GM12878 (cell line): ENCODE data around the gene ATF4. TPM values are rescaled to one million over a fixed set of nuclear protein-coding genes. Genes with fewer than 3 reads are reported as not detected.

Source experiments
- ATAC-seq: fragments of 200-7000 bp; cut with Tn5 transposase; 3 replicates; pipeline ENCODE4 v1.9.1; 2020; ENCODE audit warnings: mild to moderate bottlenecking, moderate library complexity
- BruUV-seq: library from RNA; stranded (reverse); fragments of 400-500 nt; replicated peaks from 2 replicates; lab custom pipeline; 2021; lab: Mats Ljungman, UMichigan
- CTCF ChIA-PET: fragments of 300-600 bp; sonication (Branson Sonifier 250); formaldehyde crosslinking; extraction: SDS; loops from one replicate; lab custom pipeline; 2021; ENCODE audit warnings: inconsistent platforms; lab: Yijun Ruan, JAX
- POLR2A ChIA-PET: fragments of 350-600 bp; formaldehyde crosslinking; extraction: SDS; loops from one replicate; lab custom pipeline; 2021; ENCODE audit warnings: inconsistent platforms; lab: Charles Lee
- RAD21 ChIA-PET: fragments of 300-600 bp; sonication (Branson Sonifier 250); formaldehyde crosslinking; loops from one replicate; lab custom pipeline; 2023; ENCODE audit warnings: antibody characterized with exemption; ENCODE audit not compliant: unreplicated experiment; lab: Charles Lee
- SMC1A ChIA-PET: fragments of 300-600 bp; sonication (Branson Sonifier 250); formaldehyde crosslinking; loops from one replicate; lab custom pipeline; 2023; ENCODE audit not compliant: unreplicated experiment, uncharacterized antibody; lab: Charles Lee
- DNase-seq: peaks from one replicate; pipeline ENCODE4 v3.0.0-alpha.2; 2011; ENCODE audit warnings: low read depth, low spot score
- FAIRE-seq: peaks from 3 replicates; lab custom pipeline; 2011; peaks lifted over from hg19 to GRCh38; lab: Jason Lieb, UNC
- H2AFZ ChIP-seq: 2 replicates; pipeline ENCODE4 v1.6.0; 2011; ENCODE audit warnings: low read depth, low read length, control low read depth; ENCODE audit not compliant: control insufficient read depth
- H3K27ac ChIP-seq: 2 replicates; pipeline ENCODE4 v1.5.1; 2011; ENCODE audit warnings: control low read depth; ENCODE audit not compliant: control insufficient read depth, insufficient read depth
- H3K27me3 ChIP-seq, 2 experiments: replicated peaks in 1 of 2; 2 replicates each; pipeline versions ENCODE4 v1.6.0 to v1.6.1; 2011; ENCODE audit warnings: low read length in 1 of 2; ENCODE audit not compliant: control insufficient read depth in 2 of 2, insufficient read depth in 2 of 2
- H3K36me3 ChIP-seq, 2 experiments: 2 replicates each; pipeline ENCODE4 v1.5.1; 2011; ENCODE audit warnings: low read length in 1 of 2; ENCODE audit not compliant: control insufficient read depth in 2 of 2, insufficient read depth in 2 of 2
- H3K4me1 ChIP-seq: 2 replicates; pipeline ENCODE4 v1.6.1; 2011; ENCODE audit warnings: mild to moderate bottlenecking, low read length, moderate library complexity, mixed read lengths; ENCODE audit not compliant: control insufficient read depth, insufficient read depth
- H3K4me2 ChIP-seq: 2 replicates; pipeline ENCODE4 v1.6.0; 2011; ENCODE audit warnings: control low read depth; ENCODE audit not compliant: control insufficient read depth, insufficient read depth
- H3K4me3 ChIP-seq: fragments of 200-600 bp; sonication (generic); 2 replicates; pipeline ENCODE4 v1.5.1; 2016
- H3K79me2 ChIP-seq: 2 replicates; pipeline ENCODE4 v1.6.0; 2011; ENCODE audit warnings: low read length; ENCODE audit not compliant: control insufficient read depth, insufficient read depth
- H3K9ac ChIP-seq: 2 replicates; pipeline ENCODE4 v1.8.0; 2011; ENCODE audit warnings: low read length, control low read depth, mixed read lengths; ENCODE audit not compliant: control insufficient read depth, insufficient read depth
- H3K9me3 ChIP-seq: replicated peaks from 3 replicates; pipeline ENCODE4 v1.5.1; 2011; ENCODE audit warnings: mild to moderate bottlenecking, low read length; ENCODE audit not compliant: control insufficient read depth, insufficient read depth
- H4K20me1 ChIP-seq: 2 replicates; pipeline ENCODE4 v1.6.0; 2011; ENCODE audit not compliant: control insufficient read depth, insufficient read depth
- CHD1 ChIP-seq: IDR thresholded peaks from 2 replicates; pipeline ENCODE4 v1.6.1; 2012; ENCODE audit warnings: low read depth, low read length, improper control_type of control experiment
- GABPA ChIP-seq: IDR thresholded peaks from 2 replicates; pipeline ENCODE4 v1.6.1; 2014; ENCODE audit warnings: antibody characterized with exemption, low read depth, mild to moderate bottlenecking, inconsistent platforms
- IRF3 ChIP-seq: fragments of 450-650 bp; IDR thresholded peaks from 2 replicates; pipeline ENCODE4 v1.6.1; 2014; ENCODE audit warnings: mild to moderate bottlenecking
- JUNB ChIP-seq: IDR thresholded peaks from 2 replicates; pipeline ENCODE4 v1.6.1; 2016; ENCODE audit warnings: antibody characterized with exemption, mild to moderate bottlenecking
- LARP7 ChIP-seq: fragments of 450-650 bp; IDR thresholded peaks from 2 replicates; pipeline ENCODE4 v1.6.1; 2017; ENCODE audit warnings: mild to moderate bottlenecking
- MXI1 ChIP-seq: fragments of 150-350 bp; IDR thresholded peaks from 2 replicates; pipeline ENCODE4 v1.6.1; 2011; ENCODE audit warnings: low read depth, mild to moderate bottlenecking, inconsistent platforms, low read length, improper control_type of control experiment
- MYB ChIP-seq: fragments of 150-350 bp; IDR thresholded peaks from 2 replicates; pipeline ENCODE4 v1.6.1; 2014; ENCODE audit warnings: mild to moderate bottlenecking, low read depth, low read length, borderline replicate concordance
- NBN ChIP-seq: fragments of 450-650 bp; IDR thresholded peaks from 2 replicates; pipeline ENCODE4 v1.6.1; 2016
- RELA ChIP-seq: fragments of 450-650 bp; IDR thresholded peaks from 2 replicates; pipeline ENCODE4 v1.8.0; 2014; ENCODE audit warnings: borderline replicate concordance; ENCODE audit not compliant: partially characterized antibody
- RFX5 ChIP-seq: IDR thresholded peaks from 2 replicates; pipeline ENCODE4 v1.6.1; 2011; ENCODE audit warnings: low read depth, low read length, improper control_type of control experiment
- RUNX3 ChIP-seq: IDR thresholded peaks from 2 replicates; pipeline ENCODE4 v1.6.1; 2012; ENCODE audit warnings: low read length, inconsistent platforms
- SIX5 ChIP-seq: IDR thresholded peaks from 2 replicates; pipeline ENCODE4 v1.6.1; 2011; ENCODE audit warnings: mild to moderate bottlenecking, low read depth, low read length, moderate library complexity; ENCODE audit not compliant: severe bottlenecking
- SREBF2 ChIP-seq: IDR thresholded peaks from 2 replicates; pipeline ENCODE4 v1.6.1; 2012; ENCODE audit warnings: mild to moderate bottlenecking, low read length
- SRF ChIP-seq, 2 experiments: IDR thresholded peaks; 2 replicates each; pipeline ENCODE4 v1.6.1; 2011; ENCODE audit warnings: low read depth in 2 of 2, low read length in 2 of 2, mild to moderate bottlenecking in 1 of 2, moderate library complexity in 1 of 2
- STAT1 ChIP-seq: fragments of 450-650 bp; conservative IDR thresholded peaks from 2 replicates; pipeline ENCODE4 v1.6.1; 2014; ENCODE audit warnings: antibody characterized with exemption, mild to moderate bottlenecking
- TAF1 ChIP-seq: IDR thresholded peaks from 2 replicates; pipeline ENCODE4 v1.6.1; 2011; ENCODE audit warnings: mild to moderate bottlenecking, low read depth, low read length, borderline replicate concordance
- WGBS: methylation state at CpG from one replicate; pipeline ENCODE4 v1.1.6; 2016; ENCODE audit warnings: low lambda C conversion rate; ENCODE audit not compliant: insufficient replicate concordance, insufficient coverage; ENCODE audit errors: missing lambda C conversion rate; 5-methylcytosine and 5-hydroxymethylcytosine counted together
- in situ Hi-C: fragments of 300-500 bp; cut with MboI; formaldehyde crosslinking; loops from 9 replicates; pipeline ENCODE4 v1.14.3; 2018; ENCODE audit warnings: mixed read lengths
- intact Hi-C: fragments of 100-400 bp; cut with micrococcal nuclease; formaldehyde crosslinking; loops from one replicate; pipeline ENCODE4 v1.14.2; 2022; ENCODE audit not compliant: unreplicated experiment
- polyA plus RNA-seq, 11 experiments: library from polyadenylated mRNA; depleted of rRNA in 4 of 11; unstranded in 6 of 11; stranded (reverse) in 5 of 11; fragments of >200 nt; fragmentation: Nextera tagmentation in 4 of 11; fragmentation: Illumina TruSeq in 1 of 11; extraction: Ambion mirVana in 4 of 11; extraction: Trizol in 1 of 11; gene quantifications; 1 replicate in 1 of 11; 2 replicates in 10 of 11; pipeline versions ENCODE4 v1.2.1 to v1.2.3, GENCODE V29; 2011 to 2016; ENCODE audit warnings: inconsistent platforms in 2 of 11, missing spikeins in 2 of 11, low read depth in 1 of 11
- total RNA-seq, 4 experiments: library from RNA; depleted of rRNA in 3 of 4; stranded (reverse); fragments of >200 nt in 3 of 4; fragmentation: Illumina TruSeq in 1 of 4; extraction: Trizol in 1 of 4; gene quantifications; 2 replicates each; pipeline versions ENCODE4 v1.2.1 to v1.2.3, GENCODE V29; 2013 to 2021
- TF ChIP-seq, protein P1 (sequence below): fragments of 450-650 bp; IDR thresholded peaks from 2 replicates; pipeline ENCODE4 v1.6.1; 2017; ENCODE audit warnings: antibody characterized with exemption, mild to moderate bottlenecking, moderate library complexity

Gene ATF4
- total and polyA plus RNA-seq, 10 of the 15 experiments (the other 5 are each of a cell fraction or from before 2014, with no cell fraction given): 88.3 to 605 (median 320) TPM

DNA sequence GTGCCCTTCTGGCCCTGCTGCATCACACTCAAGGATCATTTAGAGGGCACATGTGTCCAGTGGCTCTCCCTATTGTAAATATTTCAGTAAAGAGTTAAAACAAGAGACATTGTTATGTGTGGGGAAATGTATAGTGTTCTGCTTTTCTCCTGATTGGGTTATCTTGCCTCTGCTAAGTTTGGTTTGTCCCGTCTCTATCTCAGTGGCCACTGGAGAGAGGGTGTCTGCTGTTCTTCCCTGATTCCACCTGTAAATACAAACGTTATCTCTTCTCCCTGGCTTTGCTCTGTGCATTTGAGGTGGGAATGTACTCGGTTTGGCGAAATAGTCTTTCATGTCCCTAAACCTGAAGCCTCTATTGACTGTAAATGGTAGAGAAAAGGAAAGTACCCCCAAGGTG, 12.0 kb upstream of the ATF4 start:
- peaks cover 50% of the 10 kb centered on the region for H3K79me2 ChIP-seq
- BruUV-seq: no TSS peak

GRCh38 chr22:39510529-39511149, 9.7 kb upstream of the ATF4 start:
- H3K79me2 ChIP-seq: peaks cover 34% of the 10 kb centered on the region
- POLR2A ChIA-PET: interaction anchor here (1.0 to 1.2 kb wide), 3 partner anchors 13 to 18 kb away, joined by 3 to 4 read pairs (median 3); no protein-coding TSS in a partner anchor
- DNase-seq: no peak
- no TSS peak for BruUV-seq
- H3K4me1 ChIP-seq: peaks cover 14% of the 10 kb centered on the region
- H3K27me3 ChIP-seq: no peaks in the 10 kb centered on the region
- RAD21 ChIA-PET: interaction anchor here (0.9 to 1.4 kb wide), 2 partner anchors 9 to 48 kb away, joined by 3 read pairs; partner anchors contain the start of gene MIEF1
- no peak overlapping the region for H3K27ac ChIP-seq
- H3K4me3 ChIP-seq: no peak overlapping the region
- H2AFZ ChIP-seq: no peak overlapping the region
- H3K9me3 ChIP-seq: no peaks in the 10 kb centered on the region
- SMC1A ChIA-PET: interaction anchor here (1.0 kb wide), 1 partner anchor 74 kb away, joined by 3 read pairs; no protein-coding TSS in a partner anchor
- no peak for ATAC-seq
- no peak overlapping the region for H3K9ac ChIP-seq
- H4K20me1 ChIP-seq: peaks cover 4% of the 10 kb centered on the region
- 95% methylated on average over 4 of the region's 4 CpGs for WGBS
- no peak for FAIRE-seq
- no peak overlapping the region for H3K4me2 ChIP-seq
- CTCF ChIA-PET: interaction anchor here (1.1 to 2.3 kb wide), 4 partner anchors 9 to 18 kb away, joined by 4 to 14 read pairs (median 10); partner anchors contain the start of gene ATF4
- in situ Hi-C loops (loop anchor here (25.0 kb wide), 1 partner anchor 348 kb away; the partner anchor contains the start of gene CBX7), intact Hi-C loops (no loop called here)
- peaks cover 36 to 57% of the 10 kb centered on the region in 2 experiments; a peak in 3 of 4 replicates for H3K36me3 ChIP-seq
- TF ChIP-seq RUNX3 (no peak), RELA (no peak), IRF3 (no peak), GABPA (no peak), SIX5 (no peak), LARP7 (no peak), CHD1 (no peak), MXI1 (no peak), SREBF2 (no peak)
- TF ChIP-seq, protein P1, sequence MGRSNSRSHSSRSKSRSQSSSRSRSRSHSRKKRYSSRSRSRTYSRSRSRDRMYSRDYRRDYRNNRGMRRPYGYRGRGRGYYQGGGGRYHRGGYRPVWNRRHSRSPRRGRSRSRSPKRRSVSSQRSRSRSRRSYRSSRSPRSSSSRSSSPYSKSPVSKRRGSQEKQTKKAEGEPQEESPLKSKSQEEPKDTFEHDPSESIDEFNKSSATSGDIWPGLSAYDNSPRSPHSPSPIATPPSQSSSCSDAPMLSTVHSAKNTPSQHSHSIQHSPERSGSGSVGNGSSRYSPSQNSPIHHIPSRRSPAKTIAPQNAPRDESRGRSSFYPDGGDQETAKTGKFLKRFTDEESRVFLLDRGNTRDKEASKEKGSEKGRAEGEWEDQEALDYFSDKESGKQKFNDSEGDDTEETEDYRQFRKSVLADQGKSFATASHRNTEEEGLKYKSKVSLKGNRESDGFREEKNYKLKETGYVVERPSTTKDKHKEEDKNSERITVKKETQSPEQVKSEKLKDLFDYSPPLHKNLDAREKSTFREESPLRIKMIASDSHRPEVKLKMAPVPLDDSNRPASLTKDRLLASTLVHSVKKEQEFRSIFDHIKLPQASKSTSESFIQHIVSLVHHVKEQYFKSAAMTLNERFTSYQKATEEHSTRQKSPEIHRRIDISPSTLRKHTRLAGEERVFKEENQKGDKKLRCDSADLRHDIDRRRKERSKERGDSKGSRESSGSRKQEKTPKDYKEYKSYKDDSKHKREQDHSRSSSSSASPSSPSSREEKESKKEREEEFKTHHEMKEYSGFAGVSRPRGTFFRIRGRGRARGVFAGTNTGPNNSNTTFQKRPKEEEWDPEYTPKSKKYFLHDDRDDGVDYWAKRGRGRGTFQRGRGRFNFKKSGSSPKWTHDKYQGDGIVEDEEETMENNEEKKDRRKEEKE: no peak

More for the DNA sequence above, 12.0 kb upstream of the ATF4 start:
- RAD21 ChIA-PET: no interaction called here
- TF ChIP-seq MYB: no peak
- no peak for TF ChIP-seq NBN
- TF ChIP-seq TAF1: no peak
- TF ChIP-seq STAT1: no peak
- no peak for TF ChIP-seq RFX5
- TF ChIP-seq JUNB: no peak
- no peak for TF ChIP-seq SRF (IDR thresholded peaks at IDR 0.05; ENCODE audit: low read depth in 2 of 2, low read length in 2 of 2)
- TF ChIP-seq, all 136 proteins: peak for 0
- H3K27ac ChIP-seq: no peak overlapping the region
- ChIA-PET POLR2A (interaction anchor here (1.1 kb wide), 1 partner anchor 8 kb away, joined by 4 read pairs; no protein-coding TSS in a partner anchor), CTCF (interaction anchor here (1.8 kb wide), 1 partner anchor 109 kb away, joined by 4 read pairs; no protein-coding TSS in a partner anchor), SMC1A (interaction anchor here (1.2 kb wide), 1 partner anchor 12 kb away, joined by 3 read pairs; no protein-coding TSS in a partner anchor)
- H3K27me3 ChIP-seq: no peaks in the 10 kb centered on the region
- H3K4me1 ChIP-seq: peaks cover 9% of the 10 kb centered on the region
- in situ Hi-C loops: loop anchor here (25.0 kb wide), 1 partner anchor 346 kb away; the partner anchor contains the start of gene CBX7
- FAIRE-seq: no peak
- no peak overlapping the region for H3K9ac ChIP-seq
- no peaks in the 10 kb centered on the region for H3K9me3 ChIP-seq
- H3K36me3 ChIP-seq: peaks cover 30 to 51% of the 10 kb centered on the region in 2 experiments
- intact Hi-C loops: no loop called here
- H3K4me2 ChIP-seq: no peak overlapping the region
- no peak for DNase-seq
- H4K20me1 ChIP-seq: peaks cover 4% of the 10 kb centered on the region
- ATAC-seq: no peak
- H2AFZ ChIP-seq: no peak overlapping the region
- 84% methylated on average over 4 of the region's 4 CpGs for whole genome bisulfite sequencing
- H3K4me3 ChIP-seq: no peak overlapping the region
